H1 (cell line): ENCODE results near the gene MAPT. TPM values are rescaled to one million over a fixed set of nuclear protein-coding genes. Genes with fewer than 3 reads are reported as not detected.

Experiments used
- CTCF ChIA-PET: fragments of 300-600 bp; sonication (Branson Sonifier 250); formaldehyde crosslinking; loops from one replicate; lab custom pipeline; 2021; ENCODE audit not compliant: partially characterized antibody; lab: Charles Lee
- POLR2A ChIA-PET: fragments of 300-600 bp; sonication (Branson Sonifier 250); formaldehyde crosslinking; loops from one replicate; lab custom pipeline; 2021; ENCODE audit warnings: inconsistent platforms; ENCODE audit not compliant: partially characterized antibody; lab: Charles Lee
- DNase-seq, 2 experiments: peaks; one replicate each; pipeline versions ENCODE4 v3.0.0 to v3.0.0-alpha.2; 2010 to 2022; ENCODE audit warnings: low spot score in 2 of 2, low read depth in 1 of 2, mixed read lengths in 1 of 2
- FAIRE-seq: peaks from 2 replicates; lab custom pipeline; 2011; peaks lifted over from hg19 to GRCh38; lab: Jason Lieb, UNC
- H2AFZ ChIP-seq: 2 replicates; pipeline ENCODE4 v1.8.1; 2012; ENCODE audit warnings: low read length, inconsistent platforms
- H2AK5ac ChIP-seq: 2 replicates; pipeline ENCODE4 v1.6.1; 2013; ENCODE audit warnings: low read depth, low read length
- H2BK120ac ChIP-seq: replicated peaks from 2 replicates; pipeline ENCODE3; 2013; ENCODE audit warnings: low read depth, low read length, inconsistent platforms
- H2BK12ac ChIP-seq: 2 replicates; pipeline ENCODE4 v1.6.1; 2013; ENCODE audit warnings: low read depth, low read length
- H2BK15ac ChIP-seq: 2 replicates; pipeline ENCODE4 v1.6.1; 2013; ENCODE audit warnings: low read length
- H2BK20ac ChIP-seq: 2 replicates; pipeline ENCODE4 v1.6.1; 2013; ENCODE audit warnings: low read length
- H2BK5ac ChIP-seq: 2 replicates; pipeline ENCODE4 v1.6.1; 2013; ENCODE audit warnings: low read depth, low read length
- H3K14ac ChIP-seq: 2 replicates; pipeline ENCODE4 v1.6.1; 2013; ENCODE audit warnings: inconsistent platforms; ENCODE audit not compliant: insufficient read length
- H3K18ac ChIP-seq: 2 replicates; pipeline ENCODE4 v1.6.1; 2013; ENCODE audit warnings: low read length; ENCODE audit errors: extremely low read depth
- H3K23ac ChIP-seq: 2 replicates; pipeline ENCODE4 v1.6.1; 2013; ENCODE audit warnings: inconsistent platforms; ENCODE audit not compliant: insufficient read length
- H3K23me2 ChIP-seq: 2 replicates; pipeline ENCODE4 v1.6.1; 2013; ENCODE audit warnings: low read depth, low read length
- H3K27ac ChIP-seq: 2 replicates; pipeline ENCODE4 v1.6.1; 2011; ENCODE audit warnings: low read depth, low read length, inconsistent platforms
- H3K27me3 ChIP-seq, 4 experiments: replicated peaks in 1 of 4; 1 replicate in 1 of 4; 2 replicates in 3 of 4; pipeline versions ENCODE4 v1.6.1 to v1.8.1; 2011 to 2013; ENCODE audit warnings: low read length in 3 of 4, mild to moderate bottlenecking in 3 of 4, inconsistent platforms in 2 of 4, mixed read lengths in 2 of 4, moderate library complexity in 1 of 4; ENCODE audit not compliant: control insufficient read depth in 3 of 4, insufficient read depth in 3 of 4; ENCODE audit errors: extremely low read depth in 1 of 4
- H3K36me3 ChIP-seq, 4 experiments: 2 replicates each; pipeline versions ENCODE4 v1.6.1 to v1.8.1; 2011 to 2013; ENCODE audit warnings: mild to moderate bottlenecking in 4 of 4, low read length in 3 of 4, moderate library complexity in 2 of 4, control low read depth in 1 of 4, inconsistent platforms in 1 of 4; ENCODE audit not compliant: insufficient read depth in 4 of 4, control insufficient read depth in 2 of 4
- H3K4ac ChIP-seq: replicated peaks from 2 replicates; pipeline ENCODE3; 2013; ENCODE audit warnings: low read length, low read depth, mixed read lengths, inconsistent platforms; ENCODE audit not compliant: insufficient read length
- H3K4me1 ChIP-seq, 4 experiments: replicated peaks in 1 of 4; 1 replicate in 1 of 4; 2 replicates in 3 of 4; pipeline versions ENCODE4 v1.6.1 to v1.8.1; 2011 to 2013; ENCODE audit warnings: low read length in 3 of 4, inconsistent platforms in 2 of 4, mixed read lengths in 1 of 4; ENCODE audit not compliant: insufficient read depth in 4 of 4, control insufficient read depth in 3 of 4
- H3K4me2 ChIP-seq, 2 experiments: 2 replicates each; pipeline versions ENCODE4 v1.6.1 to v1.8.1; 2011 to 2013; ENCODE audit warnings: low read depth in 2 of 2, low read length in 2 of 2, control low read depth in 1 of 2, inconsistent platforms in 1 of 2, mild to moderate bottlenecking in 1 of 2; ENCODE audit not compliant: insufficient read depth in 1 of 2
- H3K4me3 ChIP-seq, 4 experiments: fragments of 200-600, 300-600 bp in 1 of 4; sonication (generic), shearing (Covaris generic), sonication (Bioruptor Twin) in 1 of 4; 2 replicates each; pipeline versions ENCODE4 v1.5.1 to v1.8.1; 2011 to 2016; ENCODE audit warnings: low read length in 4 of 4, low read depth in 3 of 4, control low read depth in 2 of 4, inconsistent platforms in 2 of 4, mild to moderate bottlenecking in 2 of 4, mixed read lengths in 1 of 4, moderate library complexity in 1 of 4; ENCODE audit not compliant: insufficient read depth in 2 of 4; ENCODE audit errors: extremely low read depth in 1 of 4
- H3K56ac ChIP-seq: replicated peaks from 2 replicates; pipeline ENCODE3; 2013; ENCODE audit warnings: low read depth, mild to moderate bottlenecking, mixed read lengths, low read length, inconsistent platforms; ENCODE audit not compliant: insufficient read length
- H3K79me1 ChIP-seq: 2 replicates; pipeline ENCODE4 v1.6.1; 2013; ENCODE audit warnings: low read depth, low read length, control low read depth
- H3K79me2 ChIP-seq, 2 experiments: 2 replicates each; pipeline versions ENCODE4 v1.6.1 to v1.8.1; 2012 to 2013; ENCODE audit warnings: low read length in 2 of 2, mild to moderate bottlenecking in 2 of 2, inconsistent platforms in 1 of 2; ENCODE audit not compliant: insufficient read depth in 2 of 2, control insufficient read depth in 1 of 2
- H3K9ac ChIP-seq, 4 experiments: replicated peaks in 1 of 4; 1 replicate in 1 of 4; 2 replicates in 3 of 4; pipeline versions ENCODE4 v1.6.1 to v1.8.1; 2011 to 2013; ENCODE audit warnings: low read depth in 3 of 4, low read length in 3 of 4, control low read depth in 2 of 4, mild to moderate bottlenecking in 2 of 4, moderate library complexity in 2 of 4, inconsistent platforms in 1 of 4; ENCODE audit errors: extremely low read depth in 1 of 4
- H3K9me3 ChIP-seq, 2 experiments: 2 replicates each; pipeline versions ENCODE4 v1.6.1 to v1.8.1; 2012 to 2013; ENCODE audit warnings: mild to moderate bottlenecking in 2 of 2, moderate library complexity in 2 of 2, control low read depth in 1 of 2, inconsistent platforms in 1 of 2, low read depth in 1 of 2, low read length in 1 of 2, mixed read lengths in 1 of 2; ENCODE audit not compliant: insufficient read depth in 2 of 2
- H4K20me1 ChIP-seq, 2 experiments: replicated peaks in 1 of 2; 2 replicates each; pipeline versions ENCODE3 to v1.8.1; 2011 to 2013; ENCODE audit warnings: inconsistent platforms in 2 of 2, low read length in 2 of 2, mild to moderate bottlenecking in 1 of 2; ENCODE audit not compliant: insufficient read depth in 2 of 2, control insufficient read depth in 1 of 2
- H4K5ac ChIP-seq: 2 replicates; pipeline ENCODE4 v1.6.1; 2013; ENCODE audit warnings: low read length, low read depth, mixed read lengths, inconsistent platforms; ENCODE audit not compliant: insufficient read length
- H4K8ac ChIP-seq: 2 replicates; pipeline ENCODE4 v1.8.0; 2013; ENCODE audit warnings: mild to moderate bottlenecking, moderate library complexity, low read length, inconsistent platforms; ENCODE audit not compliant: insufficient read depth; ENCODE audit errors: extremely low read depth
- H4K91ac ChIP-seq: replicated peaks from 2 replicates; pipeline ENCODE3; 2013; ENCODE audit warnings: low read length, mixed read lengths, inconsistent platforms; ENCODE audit not compliant: insufficient read length
- CBX8 ChIP-seq: fragments of 300-800, 300-1000 bp; sonication (generic); IDR thresholded peaks from 2 replicates; pipeline ENCODE4 v1.7.1; 2016; ENCODE audit warnings: low read depth, low read length, borderline replicate concordance
- GTF2F1 ChIP-seq: IDR thresholded peaks from 2 replicates; pipeline ENCODE4 v1.6.1; 2012; ENCODE audit warnings: low read depth, low read length, improper control_type of control experiment, borderline replicate concordance
- ZNF274 ChIP-seq: IDR thresholded peaks from 2 replicates; pipeline ENCODE4 v1.7.0; 2012; ENCODE audit warnings: low read length, borderline replicate concordance; ENCODE audit errors: extremely low read depth
- WGBS, 2 experiments: shearing (Covaris generic) in 1 of 2; methylation state at CpG; one replicate each; pipeline versions ENCODE4 v1.1.6 to v1.1.7; 2013 to 2015; ENCODE audit warnings: low lambda C conversion rate in 2 of 2, mixed read lengths in 2 of 2, inconsistent platforms in 1 of 2, low coverage in 1 of 2, missing lambda C conversion rate in 1 of 2; ENCODE audit not compliant: insufficient replicate concordance in 2 of 2, insufficient coverage in 1 of 2, insufficient read length in 1 of 2; ENCODE audit errors: extremely low coverage in 1 of 2, missing lambda C conversion rate in 1 of 2; 5-methylcytosine and 5-hydroxymethylcytosine counted together
- polyA plus RNA-seq, 7 experiments: library from polyadenylated mRNA; depleted of rRNA in 3 of 7; stranded (reverse) in 5 of 7; unstranded in 2 of 7; fragments of >200 nt in 5 of 7; fragments of 200-250 nt in 2 of 7; gene quantifications; 1 replicate in 5 of 7; 2 replicates in 1 of 7; 4 replicates in 1 of 7; pipeline versions ENCODE4 v1.2.1 to v1.2.3, GENCODE V29; 2011 to 2013; ENCODE audit warnings: missing spikeins in 2 of 7, mixed read lengths in 2 of 7
- total RNA-seq: library from RNA; stranded (reverse); fragmentation: NEBNext Ultra II Directional; extraction: Animal tissue kit (Norgen Biotek cat#: 25700); gene quantifications from 2 replicates; pipeline ENCODE4 v1.2.1, GENCODE V29; 2021
- TF ChIP-seq, protein P1 (sequence below): IDR thresholded peaks from 2 replicates; pipeline ENCODE4 v1.6.1; 2012; ENCODE audit warnings: inconsistent platforms
- TF ChIP-seq, protein P2 (sequence below): IDR thresholded peaks from 2 replicates; pipeline ENCODE4 v1.6.1; 2011; ENCODE audit warnings: low read depth, mild to moderate bottlenecking, low read length; ENCODE audit not compliant: insufficient read depth

Gene MAPT
- total and polyA plus RNA-seq, 2 of the 8 experiments (the other 6 are each of a cell fraction or from before 2014, with no cell fraction given): 0.54 to 1.7 TPM

DNA sequence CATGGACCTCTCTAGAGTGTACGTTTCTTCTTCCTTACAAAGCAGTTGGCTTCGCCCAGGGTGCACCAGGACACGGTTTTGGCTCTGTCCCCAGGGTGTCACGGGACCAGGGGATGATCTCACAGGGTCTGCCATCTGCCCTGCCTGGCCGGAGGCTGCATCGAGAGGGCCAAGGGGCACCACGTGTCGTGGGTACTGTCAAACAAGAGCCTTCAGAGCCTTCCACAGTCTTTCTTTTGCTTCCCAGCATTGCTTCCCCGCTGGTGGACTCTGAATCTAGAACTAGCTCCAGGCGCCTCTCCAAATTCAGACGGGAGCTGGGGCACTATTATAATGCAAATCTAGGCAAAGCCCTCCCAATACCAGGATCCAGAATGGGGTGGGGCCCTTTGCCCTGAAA, 47.9 kb downstream of the MAPT start:
- FAIRE-seq (no peak), DNase-seq (no peak)
- Histone ChIP-seq H3K9me3 (no peaks in the 10 kb centered on the region), H2BK120ac (no peak overlapping the region), H3K18ac (peak overlapping the region; percentile 88; the same call in 1 of the 2 replicates), H3K79me2 (no peaks in the 10 kb centered on the region), H3K4ac (no peak overlapping the region), H3K79me1 (no peaks in the 10 kb centered on the region), H3K23ac (no peak overlapping the region), H2BK20ac (peak overlapping the region; percentile 38; the same call in 1 of the 2 replicates), H2BK12ac (peak overlapping the region; percentile 84; the same call in 1 of the 2 replicates), H3K9ac (no peak overlapping the region; a peak in 1 of 7 replicates), H3K56ac (no peak overlapping the region), H2BK5ac (peak overlapping the region; percentile 91; the same call in 1 of the 2 replicates), H4K20me1 (no peaks in the 10 kb centered on the region), H3K27ac (no peak overlapping the region), H4K5ac (no peak overlapping the region), H3K14ac (no peak overlapping the region), H3K36me3 (no peaks in the 10 kb centered on the region), H3K4me3 (no peak overlapping the region), H2AK5ac (no peak overlapping the region), H3K27me3 (no peaks in the 10 kb centered on the region; a peak in 1 of 7 replicates), H3K4me1 (peaks cover 2 to 8% (median 4%) of the 10 kb centered on the region in 4 experiments; a peak in 5 of 7 replicates), H2AFZ (0 out of 2 replicates have a peak overlapping the region, but pooled peaks have one; percentile 16), H2BK15ac (peak overlapping the region; percentile 99; the same call in 1 of the 2 replicates), H4K91ac (peak overlapping the region; percentile 20), H3K4me2 (peak overlapping the region; percentile 31 to 39; a peak in 3 of 4 replicates), H4K8ac (peak overlapping the region; percentile 81; the same call in 1 of the 2 replicates), H3K23me2 (no peaks in the 10 kb centered on the region; the same call in 1 of the 2 replicates)
- CTCF ChIA-PET: interaction anchor here (0.7 to 1.4 kb wide), 4 partner anchors 11 to 60 kb away, joined by 3 to 4 read pairs (median 3); partner anchors contain the start of gene MAPT
- 52% methylated on average over 11 of the region's 11 CpGs; no CpG with 5 or more reads in 1 of the 2 experiments for WGBS, 2 experiments
- POLR2A ChIA-PET: interaction anchor here (1.5 kb wide), 1 partner anchor 45 kb away, joined by 5 read pairs; no protein-coding TSS in a partner anchor
- TF ChIP-seq CBX8: no peak
- no peak for TF ChIP-seq GTF2F1
- TF ChIP-seq ZNF274: no peak
- TF ChIP-seq, protein P1, sequence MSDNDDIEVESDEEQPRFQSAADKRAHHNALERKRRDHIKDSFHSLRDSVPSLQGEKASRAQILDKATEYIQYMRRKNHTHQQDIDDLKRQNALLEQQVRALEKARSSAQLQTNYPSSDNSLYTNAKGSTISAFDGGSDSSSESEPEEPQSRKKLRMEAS: 0 out of 2 replicates have a peak, but pooled peaks have one; percentile 27
- TF ChIP-seq, protein P2, sequence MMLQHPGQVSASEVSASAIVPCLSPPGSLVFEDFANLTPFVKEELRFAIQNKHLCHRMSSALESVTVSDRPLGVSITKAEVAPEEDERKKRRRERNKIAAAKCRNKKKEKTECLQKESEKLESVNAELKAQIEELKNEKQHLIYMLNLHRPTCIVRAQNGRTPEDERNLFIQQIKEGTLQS: no peak
